ENCODE measurements around the gene CBX2.

Gene CBX2

GRCh38 chr17:79742951-79743476 is 34.9 kb upstream of the CBX2 start:
- TF ChIP-seq CTCF (IDR thresholded peaks at IDR 0.05; ENCODE audit: low read depth, low read length) = no peak
- DNase-seq (ENCODE audit: low read depth in 2 of 2) = no peak
- no peak overlapping the region for H3K4me3 ChIP-seq (replicated peaks in 1 of 2; ENCODE audit: low read depth in 2 of 2, low read length in 2 of 2)

DNA sequence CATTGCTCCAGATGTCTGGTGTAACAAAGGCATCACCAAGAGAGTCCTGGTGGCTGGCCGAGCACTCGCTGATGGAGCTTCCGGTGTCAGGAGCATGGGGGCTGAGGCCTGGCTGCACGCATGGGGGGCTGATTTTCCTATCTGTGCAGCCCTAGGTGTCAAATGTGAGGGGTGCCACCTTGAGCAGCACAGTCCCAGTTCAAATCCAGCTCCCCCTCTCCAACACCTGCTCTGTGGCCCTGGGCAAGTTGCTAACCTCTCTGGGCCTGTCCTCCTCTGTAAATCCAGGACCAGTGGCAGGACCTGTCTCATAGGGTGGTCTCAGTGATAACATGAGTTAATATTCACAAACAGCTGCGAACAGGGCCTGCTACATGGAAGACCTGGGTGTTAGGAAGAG is 34.3 kb upstream of the CBX2 start:
- no peak for DNase-seq (ENCODE audit: low read depth in 2 of 2)
- H3K4me3 ChIP-seq (replicated peaks in 1 of 2; ENCODE audit: low read depth in 2 of 2, low read length in 2 of 2) = no peak overlapping the region
- TF ChIP-seq CTCF (IDR thresholded peaks at IDR 0.05; ENCODE audit: low read depth, low read length) = no peak

- no peak overlapping the region for H3K4me3 ChIP-seq (replicated peaks in 1 of 2; ENCODE audit: low read depth in 2 of 2, low read length in 2 of 2)
- no peak for TF ChIP-seq CTCF (IDR thresholded peaks at IDR 0.05; ENCODE audit: low read depth, low read length)
- DNase-seq (ENCODE audit: low read depth in 2 of 2) = no peak
Measured at GRCh38 chr17:79745641-79746105, 32.3 kb upstream of the CBX2 start.

- TF ChIP-seq CTCF (IDR thresholded peaks at IDR 0.05; ENCODE audit: low read depth, low read length) = no peak
- DNase-seq (ENCODE audit: low read depth in 2 of 2) = peak; percentile 6 to 18
- no peak overlapping the region for H3K4me3 ChIP-seq (replicated peaks in 1 of 2; ENCODE audit: low read depth in 2 of 2, low read length in 2 of 2)
Measured at GRCh38 chr17:79746889-79747507, 30.9 kb upstream of the CBX2 start.

DNA sequence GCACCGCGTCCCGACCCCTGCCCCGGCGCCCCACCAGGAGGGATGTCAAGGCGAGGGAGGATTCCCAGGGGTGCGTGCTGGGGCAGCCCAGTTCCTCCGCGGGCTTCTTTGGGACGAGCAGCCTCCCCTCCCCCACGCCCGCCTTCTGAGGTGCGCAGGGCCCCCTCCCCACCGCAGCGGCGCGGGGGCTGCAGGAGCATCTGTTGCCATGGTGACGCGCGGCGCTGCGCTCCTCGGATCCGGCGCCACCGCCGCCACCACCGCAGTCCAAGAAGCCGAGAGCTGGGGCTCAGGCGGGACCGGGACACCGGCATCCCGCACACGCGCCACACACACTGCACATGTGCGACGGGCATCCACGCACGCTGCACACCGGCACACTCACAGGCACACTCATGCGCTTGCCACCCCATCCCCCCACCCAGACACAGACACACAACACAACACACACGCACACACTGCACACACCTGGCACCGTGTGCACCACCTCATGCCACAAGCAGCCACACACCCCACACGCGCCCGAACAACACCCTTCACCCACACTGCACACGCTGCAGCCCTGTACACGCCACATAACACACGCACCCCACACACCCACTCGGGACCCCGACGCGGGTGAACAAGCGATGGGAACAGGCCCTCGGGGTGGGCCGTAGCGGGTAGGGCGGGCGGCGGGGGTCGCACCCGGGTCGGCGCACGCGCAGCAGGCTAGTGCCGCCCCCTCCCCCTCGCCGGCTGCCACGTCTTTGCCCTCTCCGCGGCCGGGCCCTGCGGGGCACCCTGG is 30.2 kb upstream of the CBX2 start:
- no peak for DNase-seq (ENCODE audit: low read depth in 2 of 2)
- H3K4me3 ChIP-seq (replicated peaks in 1 of 2; ENCODE audit: low read depth in 2 of 2, low read length in 2 of 2) = no peak overlapping the region
- TF ChIP-seq CTCF (IDR thresholded peaks at IDR 0.05; ENCODE audit: low read depth, low read length) = no peak

GRCh38 chr17:79748295-79749099 is 29.5 kb upstream of the CBX2 start:
- H3K4me3 ChIP-seq (replicated peaks in 1 of 2; ENCODE audit: low read depth in 2 of 2, low read length in 2 of 2) = no peak overlapping the region
- no peak for DNase-seq (ENCODE audit: low read depth in 2 of 2)
- TF ChIP-seq CTCF (IDR thresholded peaks at IDR 0.05; ENCODE audit: low read depth, low read length) = no peak

Measured in cardiac fibroblast (primary cell).